Skeletal muscle satellite cell (primary cell): ENCODE results near the gene ZNF213. TPM values are rescaled to one million over a fixed set of nuclear protein-coding genes. Genes with fewer than 3 reads are reported as not detected.

Experiments used
- H3K27me3 ChIP-seq: 2 replicates; pipeline ENCODE4 v1.7.0; 2013; ENCODE audit warnings: low read length; ENCODE audit not compliant: control insufficient read depth, insufficient read depth
- H3K36me3 ChIP-seq: 2 replicates; pipeline ENCODE4 v1.7.0; 2013; ENCODE audit warnings: mild to moderate bottlenecking, control low read depth, low read length; ENCODE audit not compliant: insufficient read depth
- H3K4me1 ChIP-seq: 2 replicates; pipeline ENCODE4 v1.7.0; 2013; ENCODE audit warnings: low read length; ENCODE audit not compliant: control insufficient read depth, insufficient read depth
- H3K4me2 ChIP-seq: 2 replicates; pipeline ENCODE4 v1.7.0; 2013; ENCODE audit warnings: mild to moderate bottlenecking, low read length
- H3K4me3 ChIP-seq: 2 replicates; pipeline ENCODE4 v1.7.0; 2013; ENCODE audit warnings: low read length
- H3K9ac ChIP-seq: 2 replicates; pipeline ENCODE4 v1.7.0; 2013; ENCODE audit warnings: mild to moderate bottlenecking, low read depth, low read length, moderate library complexity
- H3K9me3 ChIP-seq: replicated peaks from 2 replicates; pipeline ENCODE4 v1.7.0; 2013; ENCODE audit warnings: mild to moderate bottlenecking, control low read depth, low read length
- small RNA-seq: library from RNA; depleted of rRNA; stranded (forward); fragments of <200 nt; gene quantifications from one replicate; pipeline ENCODE3, GENCODE V24; 2012

ZNF213 gene

DNA sequence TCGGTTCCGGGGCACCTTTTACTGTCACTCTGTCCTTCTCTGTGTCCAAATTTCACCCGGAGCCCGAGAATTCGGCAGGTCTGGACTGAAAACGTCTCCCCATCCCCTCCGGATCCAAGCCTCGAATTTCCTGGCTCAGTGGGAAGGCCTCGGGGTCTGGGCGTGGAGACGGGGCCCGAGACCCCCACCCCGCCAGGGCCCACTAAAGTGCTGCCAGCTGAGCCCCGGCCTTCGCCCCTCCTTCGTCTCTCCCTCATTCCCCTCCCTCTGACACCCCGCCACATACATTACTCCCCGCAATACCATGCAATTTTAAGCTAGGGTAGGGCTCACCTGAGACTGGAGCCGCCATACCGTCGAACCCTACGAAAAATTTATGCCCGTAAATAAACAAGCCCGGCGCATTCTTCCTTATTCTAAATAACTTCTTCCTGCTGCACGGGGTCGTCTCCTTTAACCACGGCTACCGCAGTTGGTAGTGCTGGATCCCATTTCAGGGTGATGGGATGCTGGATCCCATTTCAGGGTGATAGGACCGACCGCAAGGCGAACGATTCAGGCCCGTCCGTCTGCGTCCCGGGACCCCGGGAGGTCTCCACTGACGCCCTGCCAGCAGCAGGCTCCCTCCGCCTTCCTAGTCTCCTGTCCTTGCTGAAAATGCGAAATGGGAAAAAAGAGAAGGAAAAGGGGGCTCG, 48.8 kb downstream of the ZNF213 start:
- Histone ChIP-seq H3K9ac (no peak overlapping the region), H3K27me3 (peaks cover 44% of the 10 kb centered on the region), H3K36me3 (no peaks in the 10 kb centered on the region), H3K4me1 (peaks cover 14% of the 10 kb centered on the region), H3K9me3 (no peaks in the 10 kb centered on the region), H3K4me2 (peak overlapping the region; percentile 92), H3K4me3 (peak overlapping the region; percentile 74)

GRCh38 chr16:3186946-3187690, 52.3 kb downstream of the ZNF213 start:
- Histone ChIP-seq H3K36me3 (no peaks in the 10 kb centered on the region), H3K27me3 (peaks cover 18% of the 10 kb centered on the region), H3K4me1 (peaks cover 29% of the 10 kb centered on the region), H3K4me3 (no peak overlapping the region), H3K4me2 (no peak overlapping the region), H3K9ac (no peak overlapping the region), H3K9me3 (no peaks in the 10 kb centered on the region)

- H3K27me3 ChIP-seq: peaks cover 9% of the 10 kb centered on the region
- H3K4me3 ChIP-seq: peak within 1 kb of the TSS; percentile 82
- H3K4me2 ChIP-seq: peak within 1 kb of the TSS; percentile 96
- H3K9ac ChIP-seq: peak within 1 kb of the TSS; percentile 51
- no peaks in the 10 kb centered on the region for H3K36me3 ChIP-seq
- H3K9me3 ChIP-seq: no peaks in the 10 kb centered on the region
- peaks cover 26% of the 10 kb centered on the region for H3K4me1 ChIP-seq
These were observed 53.2 kb downstream of the ZNF213 start, which contains the start of gene OR1F1 for GRCh38 chr16:3187798-3188674. Gene OR1F1 (plus strand): TSS chr16:3188204.

DNA sequence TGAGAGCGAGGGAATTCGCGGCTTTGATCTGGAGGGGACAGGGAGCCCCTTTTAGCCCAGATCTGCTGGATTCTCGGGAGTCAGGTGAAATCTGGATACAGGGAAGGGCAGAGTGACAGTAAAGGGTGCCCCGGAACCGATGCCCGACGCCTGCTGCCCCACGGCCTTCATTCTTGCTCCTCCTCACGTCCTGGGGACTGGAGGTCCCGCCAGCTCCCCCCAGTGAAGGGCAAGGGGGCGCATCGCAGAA, 53.8 kb downstream of the ZNF213 start:
- Histone ChIP-seq H3K4me2 (peak overlapping the region; percentile 96), H3K27me3 (peaks cover 4% of the 10 kb centered on the region), H3K4me1 (peaks cover 20% of the 10 kb centered on the region), H3K36me3 (no peaks in the 10 kb centered on the region), H3K9ac (peak overlapping the region; percentile 51), H3K4me3 (peak overlapping the region; percentile 82), H3K9me3 (no peaks in the 10 kb centered on the region)

DNA sequence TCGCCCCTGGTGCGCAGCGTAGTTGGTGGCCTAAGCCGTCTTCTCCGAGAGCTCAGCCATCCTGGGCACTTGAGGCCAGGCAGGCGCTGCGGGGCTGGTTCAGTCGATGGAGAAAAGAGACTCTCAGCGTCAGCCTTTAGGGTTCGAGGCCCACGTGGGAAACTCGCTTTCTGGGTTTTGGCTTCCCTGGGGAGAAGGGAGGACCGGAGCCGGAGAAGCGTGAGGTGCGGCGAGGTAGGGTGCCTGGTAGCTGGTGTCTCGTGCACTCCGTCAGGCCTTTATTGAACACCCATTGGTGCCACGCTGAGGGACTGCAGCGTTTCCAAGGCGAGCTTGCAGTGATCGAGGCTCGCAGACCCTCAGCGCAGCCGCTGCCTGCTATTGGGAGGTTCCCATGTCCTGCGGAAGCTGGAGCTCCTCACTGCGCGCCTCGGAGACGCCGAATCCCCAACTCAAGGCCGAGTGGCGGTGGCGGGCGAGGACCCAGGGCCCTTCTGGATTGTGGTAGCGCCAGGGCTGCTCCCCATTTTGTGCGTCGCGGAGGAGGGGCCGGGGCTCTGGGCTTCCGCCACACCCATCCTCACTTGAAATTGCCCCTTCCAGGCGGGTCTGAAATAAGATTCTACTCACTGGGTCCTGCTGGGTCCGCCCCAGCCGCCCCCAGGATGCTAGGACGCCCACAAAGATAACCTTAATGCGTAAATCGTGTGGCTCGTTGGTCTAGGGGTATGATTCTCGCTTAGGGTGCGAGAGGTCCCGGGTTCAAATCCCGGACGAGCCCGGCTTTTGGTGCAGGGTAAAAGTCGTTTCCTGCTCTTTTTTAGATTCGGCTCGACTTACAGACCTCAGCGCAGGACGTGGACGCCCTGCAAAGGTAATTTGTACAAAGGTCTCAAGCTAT, 54.3 kb downstream of the ZNF213 start:
- H3K4me1 ChIP-seq: peaks cover 18% of the 10 kb centered on the region
- H3K27me3 ChIP-seq: peaks cover 10% of the 10 kb centered on the region
- no peaks in the 10 kb centered on the region for H3K36me3 ChIP-seq
- peak overlapping the region; percentile 51 for H3K9ac ChIP-seq
- peak overlapping the region; percentile 96 for H3K4me2 ChIP-seq
- H3K9me3 ChIP-seq: no peaks in the 10 kb centered on the region
- peak overlapping the region; percentile 82 for H3K4me3 ChIP-seq

- Histone ChIP-seq H3K9ac (no peak overlapping the region), H3K9me3 (no peaks in the 10 kb centered on the region), H3K27me3 (peaks cover 16% of the 10 kb centered on the region), H3K4me3 (peak overlapping the region; percentile 82), H3K36me3 (no peaks in the 10 kb centered on the region), H3K4me2 (peak overlapping the region; percentile 96), H3K4me1 (peaks cover 18% of the 10 kb centered on the region)
These were observed 55.0 kb downstream of the ZNF213 start for GRCh38 chr16:3189869-3190268.

DNA sequence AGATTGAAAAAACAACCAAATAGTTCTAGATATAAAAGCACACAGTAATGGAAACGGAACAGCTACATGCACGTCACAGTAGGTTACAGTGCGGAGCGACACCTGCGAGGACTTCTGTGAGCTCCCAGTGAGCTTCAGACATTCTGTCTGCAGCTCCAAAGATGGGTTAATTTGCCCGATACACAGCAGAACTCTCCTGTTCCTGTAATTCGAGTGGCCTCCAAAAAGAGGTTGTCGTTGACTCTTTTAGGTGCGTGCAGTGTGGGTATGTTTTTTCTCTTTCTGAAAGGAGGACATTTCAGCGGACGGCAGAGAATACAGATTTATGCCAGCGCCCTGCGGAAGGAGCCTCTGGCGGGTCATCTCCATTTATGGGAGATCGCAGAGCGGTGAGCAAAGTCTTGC, 56.1 kb downstream of the ZNF213 start:
- H3K9me3 ChIP-seq: no peaks in the 10 kb centered on the region
- H3K9ac ChIP-seq: no peak overlapping the region
- peaks cover 18% of the 10 kb centered on the region for H3K4me1 ChIP-seq
- H3K4me3 ChIP-seq: peak overlapping the region; percentile 62
- H3K27me3 ChIP-seq: peaks cover 26% of the 10 kb centered on the region
- H3K4me2 ChIP-seq: peak overlapping the region; percentile 96
- no peaks in the 10 kb centered on the region for H3K36me3 ChIP-seq

Small RNAs within 50 kb of the gene (small RNA-seq; reads per million reads assigned to genes)
- not detected for gene RNU1-22P
